ENCODE results near the gene BCL2L13. TPM values are rescaled to one million over a fixed set of nuclear protein-coding genes. Genes with fewer than 3 reads are reported as not detected.

Gene BCL2L13
- total RNA-seq, 1 donor from 2014 or later: 69.0 TPM

GRCh38 chr22:17777005-17777716, 138.6 kb downstream of the BCL2L13 start:
- no peak overlapping the region for H3K4me3 ChIP-seq (ENCODE audit: insufficient read depth, low read depth, low read length)
- peaks cover 2% of the 10 kb centered on the region for H3K36me3 Mint-ChIP-seq (ENCODE audit: low read depth, unreplicated experiment)
- peaks cover 14% of the 10 kb centered on the region for H3K4me1 Mint-ChIP-seq (ENCODE audit: low read depth, unreplicated experiment)
- H3K36me3 ChIP-seq (ENCODE audit: insufficient read depth, low read length): no peaks in the 10 kb centered on the region
- no peak overlapping the region for H3K4me3 Mint-ChIP-seq (ENCODE audit: unreplicated experiment)
- FAIRE-seq (no peak), DNase-seq (ENCODE audit: low read depth) (no peak)
- no peaks in the 10 kb centered on the region for H3K9me3 ChIP-seq (ENCODE audit: insufficient read depth, low read depth, low read length)
- no peak overlapping the region for H2AFZ ChIP-seq (ENCODE audit: low read depth, low read length)
- peaks cover 30% of the 10 kb centered on the region for H3K4me1 ChIP-seq (ENCODE audit: insufficient read depth, low read length)
- H3K27ac Mint-ChIP-seq (ENCODE audit: unreplicated experiment): no peak overlapping the region
- H3K27me3 ChIP-seq (ENCODE audit: insufficient read depth, low read length): no peaks in the 10 kb centered on the region
- H3K9me3 Mint-ChIP-seq (ENCODE audit: unreplicated experiment): no peaks in the 10 kb centered on the region
- TF ChIP-seq EZH2 (IDR thresholded peaks at IDR 0.05; ENCODE audit: insufficient read depth, low read length): no peak
- H3K4me2 ChIP-seq (ENCODE audit: low read length): no peak overlapping the region
- H3K27ac ChIP-seq (ENCODE audit: low read depth, low read length): no peak overlapping the region
- peaks cover 27% of the 10 kb centered on the region for H3K27me3 Mint-ChIP-seq (ENCODE audit: low read depth, unreplicated experiment)
- H3K9ac ChIP-seq (ENCODE audit: low read length): no peak overlapping the region
- H4K20me1 ChIP-seq (ENCODE audit: insufficient read depth, low read length): peaks cover 10% of the 10 kb centered on the region
- peaks cover 10% of the 10 kb centered on the region for H3K79me2 ChIP-seq (ENCODE audit: insufficient read depth, low read length)

- no peak overlapping the region for H3K4me2 ChIP-seq (ENCODE audit: low read length)
- Mint-ChIP-seq H3K9me3 (ENCODE audit: unreplicated experiment) (no peaks in the 10 kb centered on the region), H3K4me3 (ENCODE audit: unreplicated experiment) (no peak overlapping the region), H3K36me3 (ENCODE audit: low read depth, unreplicated experiment) (peaks cover 2% of the 10 kb centered on the region), H3K27ac (ENCODE audit: unreplicated experiment) (no peak overlapping the region), H3K27me3 (ENCODE audit: low read depth, unreplicated experiment) (peaks cover 27% of the 10 kb centered on the region), H3K4me1 (ENCODE audit: low read depth, unreplicated experiment) (peaks cover 15% of the 10 kb centered on the region)
- no peak for DNase-seq (ENCODE audit: low read depth)
- peaks cover 5% of the 10 kb centered on the region for H3K79me2 ChIP-seq (ENCODE audit: insufficient read depth, low read length)
- TF ChIP-seq EZH2 (IDR thresholded peaks at IDR 0.05; ENCODE audit: insufficient read depth, low read length): no peak
- no peak for TF ChIP-seq CTCF (IDR thresholded peaks at IDR 0.05; ENCODE audit: insufficient read depth, low read depth, low read length)
- H3K36me3 ChIP-seq (ENCODE audit: insufficient read depth, low read length): no peaks in the 10 kb centered on the region
- H3K27ac ChIP-seq (ENCODE audit: low read depth, low read length): no peak overlapping the region
- H3K4me1 ChIP-seq (ENCODE audit: insufficient read depth, low read length): peaks cover 29% of the 10 kb centered on the region
- H3K9ac ChIP-seq (ENCODE audit: low read length): no peak overlapping the region
- no peak overlapping the region for H3K4me3 ChIP-seq (ENCODE audit: insufficient read depth, low read depth, low read length)
- peaks cover 5% of the 10 kb centered on the region for H4K20me1 ChIP-seq (ENCODE audit: insufficient read depth, low read length)
- no peak for FAIRE-seq
- no peaks in the 10 kb centered on the region for H3K9me3 ChIP-seq (ENCODE audit: insufficient read depth, low read depth, low read length)
- no peaks in the 10 kb centered on the region for H3K27me3 ChIP-seq (ENCODE audit: insufficient read depth, low read length)
- no peak overlapping the region for H2AFZ ChIP-seq (ENCODE audit: low read depth, low read length)
These were observed 139.1 kb downstream of the BCL2L13 start for GRCh38 chr22:17777717-17778044.

GRCh38 chr22:17778412-17778976, 139.9 kb downstream of the BCL2L13 start:
- H3K4me2 ChIP-seq (ENCODE audit: low read length): no peak overlapping the region
- FAIRE-seq: no peak
- H3K4me1 Mint-ChIP-seq (ENCODE audit: low read depth, unreplicated experiment): peaks cover 9% of the 10 kb centered on the region

More at GRCh38 chr22:17778412-17778976, 139.9 kb downstream of the BCL2L13 start:
- no peaks in the 10 kb centered on the region for H4K20me1 ChIP-seq (ENCODE audit: insufficient read depth, low read length)
- no peak overlapping the region for H3K4me3 ChIP-seq (ENCODE audit: insufficient read depth, low read depth, low read length)
- TF ChIP-seq EZH2 (IDR thresholded peaks at IDR 0.05; ENCODE audit: insufficient read depth, low read length): no peak
- no peak for TF ChIP-seq CTCF (IDR thresholded peaks at IDR 0.05; ENCODE audit: insufficient read depth, low read depth, low read length)
- H3K9me3 ChIP-seq (ENCODE audit: insufficient read depth, low read depth, low read length): no peaks in the 10 kb centered on the region
- Mint-ChIP-seq H3K27ac (ENCODE audit: unreplicated experiment) (no peak overlapping the region), H3K9me3 (ENCODE audit: unreplicated experiment) (no peaks in the 10 kb centered on the region), H3K4me3 (ENCODE audit: unreplicated experiment) (no peak overlapping the region), H3K36me3 (ENCODE audit: low read depth, unreplicated experiment) (peaks cover 2% of the 10 kb centered on the region), H3K27me3 (ENCODE audit: low read depth, unreplicated experiment) (peaks cover 27% of the 10 kb centered on the region)
- no peaks in the 10 kb centered on the region for H3K36me3 ChIP-seq (ENCODE audit: insufficient read depth, low read length)
- no peaks in the 10 kb centered on the region for H3K27me3 ChIP-seq (ENCODE audit: insufficient read depth, low read length)
- H3K79me2 ChIP-seq (ENCODE audit: insufficient read depth, low read length): no peaks in the 10 kb centered on the region
- no peak overlapping the region for H2AFZ ChIP-seq (ENCODE audit: low read depth, low read length)
- H3K4me1 ChIP-seq (ENCODE audit: insufficient read depth, low read length): peaks cover 21% of the 10 kb centered on the region
- no peak overlapping the region for H3K9ac ChIP-seq (ENCODE audit: low read length)
- H3K27ac ChIP-seq (ENCODE audit: low read depth, low read length): no peak overlapping the region
- DNase-seq (ENCODE audit: low read depth): no peak
